Prostate gland (tissue), 2 donors: ENCODE results near the gene GPHA2. TPM values are rescaled to one million over a fixed set of nuclear protein-coding genes. Genes with fewer than 3 reads are reported as not detected.

ENCODE experiments used
- DNase-seq: peaks from one replicate; pipeline ENCODE4 v3.0.0-alpha.2; 2019; ENCODE audit warnings: low spot score
- H3K27ac ChIP-seq, 2 donors: fragments of 200-600 bp; sonication (generic); 2 replicates each; pipeline ENCODE4 v1.5.1; 2017 to 2019
- H3K27me3 ChIP-seq: fragments of 200-600 bp; sonication (generic); replicated peaks from 2 replicates; pipeline ENCODE4 v1.5.1; 2019; ENCODE audit not compliant: insufficient read depth
- H3K36me3 ChIP-seq, 2 donors: fragments of 200-600 bp; sonication (generic); 1 replicate in 1 of 2; 2 replicates in 1 of 2; pipeline versions ENCODE4 v1.5.1 to v1.8.1; 2017 to 2019
- H3K4me1 ChIP-seq: fragments of 200-600 bp; sonication (generic); replicated peaks from 2 replicates; pipeline ENCODE4 v1.5.1; 2019
- H3K4me3 ChIP-seq, 2 donors: fragments of 200-600 bp; sonication (generic); 2 replicates each; pipeline ENCODE4 v1.5.1; 2017 to 2019
- H3K9me3 ChIP-seq: fragments of 200-600 bp; sonication (generic); 2 replicates; pipeline ENCODE4 v1.5.1; 2017
- POLR2A ChIP-seq: fragments of 450-650 bp; IDR thresholded peaks from one replicate; pipeline ENCODE4 v1.6.1; 2016; ENCODE audit warnings: antibody characterized with exemption, mild to moderate bottlenecking
- POLR2AphosphoS5 ChIP-seq: sonication (generic); formaldehyde crosslinking; IDR thresholded peaks from one replicate; pipeline ENCODE4 v1.6.1; 2017; ENCODE audit warnings: antibody characterized with exemption
- WGBS: methylation state at CpG from one replicate; pipeline ENCODE4 v1.1.5; 2018; 5-methylcytosine and 5-hydroxymethylcytosine counted together
- intact Hi-C: fragments of 100-400 bp; cut with DNase I; formaldehyde crosslinking; loops from one replicate; pipeline ENCODE4 v1.14.2; 2022
- total RNA-seq, 2 donors: library from RNA; depleted of rRNA; stranded (reverse); fragments of >200 nt; gene quantifications; one replicate each; pipeline ENCODE4 v1.1.0, GENCODE V29; 2016
- TF ChIP-seq, protein P1 (sequence below), 4 experiments: fragments of 200-600 bp in 2 of 4; fragments of 450-650 bp in 2 of 4; sonication (generic) in 2 of 4; IDR thresholded peaks; 1 replicate in 3 of 4; 2 replicates in 1 of 4; pipeline ENCODE4 v1.5.1; 2016 to 2019; ENCODE audit warnings: antibody characterized with exemption in 4 of 4, mild to moderate bottlenecking in 2 of 4, moderate library complexity in 2 of 4

The GPHA2 gene
- total RNA-seq, 2 donors from 2014 or later: not detected

DNA sequence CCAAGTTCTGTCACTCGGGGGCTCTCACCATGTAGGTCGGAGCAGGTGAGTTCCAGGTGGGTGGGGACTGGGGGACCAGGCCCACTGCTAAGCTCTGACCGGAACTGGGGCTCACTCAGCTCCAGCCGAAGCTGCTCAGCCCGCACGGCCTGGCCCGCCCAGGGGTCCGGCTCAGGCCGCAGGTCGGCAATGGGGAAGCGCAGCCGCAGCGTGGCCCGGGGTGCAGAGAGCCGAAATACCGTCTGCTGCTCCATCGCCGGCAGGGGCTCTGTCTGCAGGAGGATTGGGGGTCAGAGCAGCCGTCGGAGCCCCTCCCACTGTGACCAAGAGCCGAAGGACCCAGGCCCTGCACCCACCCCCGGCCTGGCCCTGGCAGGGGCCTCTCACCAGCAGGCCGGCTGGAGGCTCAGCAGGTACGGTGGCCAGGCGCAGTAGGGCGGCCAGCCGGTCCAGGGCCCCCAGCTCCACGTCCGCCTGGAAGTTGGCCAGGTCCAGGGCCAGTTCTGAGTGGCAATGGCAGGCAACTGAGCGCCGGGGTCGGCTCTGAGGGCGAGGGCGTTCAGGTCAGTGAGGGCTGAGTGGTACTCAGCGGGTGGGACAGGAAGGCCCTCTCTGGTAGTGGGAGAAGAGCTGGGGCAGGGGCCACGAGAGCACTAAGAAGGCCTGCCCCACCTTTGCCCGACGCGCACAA, 25.9 kb downstream of the GPHA2 start:
- H3K4me3 ChIP-seq: no peak overlapping the region
- peaks cover 41 to 76% of the 10 kb centered on the region in 2 donors for H3K36me3 ChIP-seq
- H3K27ac ChIP-seq: no peak overlapping the region
- H3K9me3 ChIP-seq: no peaks in the 10 kb centered on the region
- DNase-seq: no peak
- H3K4me1 ChIP-seq: no peaks in the 10 kb centered on the region
- no peaks in the 10 kb centered on the region for H3K27me3 ChIP-seq
- WGBS: 87% methylated on average over 38 of the region's 39 CpGs
- no peak for TF ChIP-seq POLR2A
- TF ChIP-seq, protein P1, sequence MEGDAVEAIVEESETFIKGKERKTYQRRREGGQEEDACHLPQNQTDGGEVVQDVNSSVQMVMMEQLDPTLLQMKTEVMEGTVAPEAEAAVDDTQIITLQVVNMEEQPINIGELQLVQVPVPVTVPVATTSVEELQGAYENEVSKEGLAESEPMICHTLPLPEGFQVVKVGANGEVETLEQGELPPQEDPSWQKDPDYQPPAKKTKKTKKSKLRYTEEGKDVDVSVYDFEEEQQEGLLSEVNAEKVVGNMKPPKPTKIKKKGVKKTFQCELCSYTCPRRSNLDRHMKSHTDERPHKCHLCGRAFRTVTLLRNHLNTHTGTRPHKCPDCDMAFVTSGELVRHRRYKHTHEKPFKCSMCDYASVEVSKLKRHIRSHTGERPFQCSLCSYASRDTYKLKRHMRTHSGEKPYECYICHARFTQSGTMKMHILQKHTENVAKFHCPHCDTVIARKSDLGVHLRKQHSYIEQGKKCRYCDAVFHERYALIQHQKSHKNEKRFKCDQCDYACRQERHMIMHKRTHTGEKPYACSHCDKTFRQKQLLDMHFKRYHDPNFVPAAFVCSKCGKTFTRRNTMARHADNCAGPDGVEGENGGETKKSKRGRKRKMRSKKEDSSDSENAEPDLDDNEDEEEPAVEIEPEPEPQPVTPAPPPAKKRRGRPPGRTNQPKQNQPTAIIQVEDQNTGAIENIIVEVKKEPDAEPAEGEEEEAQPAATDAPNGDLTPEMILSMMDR (IDR thresholded peaks at IDR 0.05): no peak
- intact Hi-C loops: loop anchor here (10.0 kb wide), 1 partner anchor 205 kb away; the partner anchor contains the start of genes TM7SF2 and ZNHIT2

DNA sequence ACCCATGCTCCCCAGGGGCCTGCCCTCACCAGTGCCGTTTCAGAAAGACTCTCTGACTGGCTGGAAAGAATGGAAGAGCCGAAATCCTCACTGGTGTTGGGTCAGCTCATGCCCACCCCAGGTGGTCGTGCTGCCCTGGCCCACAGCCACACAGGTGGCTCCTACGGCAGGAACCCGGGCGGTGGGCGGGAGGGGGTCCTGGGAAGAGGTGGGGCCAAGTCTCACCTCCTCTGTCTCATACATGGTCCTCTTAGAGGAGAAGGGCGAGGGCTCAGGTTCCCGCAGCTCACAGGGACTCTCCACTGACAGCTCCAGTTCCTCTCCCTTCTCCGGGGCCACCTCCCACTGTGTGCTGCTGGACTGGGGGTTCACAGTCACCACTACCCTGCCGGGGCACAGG, 26.9 kb downstream of the GPHA2 start:
- Histone ChIP-seq H3K27me3 (no peaks in the 10 kb centered on the region), H3K9me3 (no peaks in the 10 kb centered on the region), H3K27ac (no peak overlapping the region), H3K4me3 (no peak overlapping the region), H3K36me3 (peaks cover 41 to 76% of the 10 kb centered on the region in 2 donors), H3K4me1 (no peaks in the 10 kb centered on the region)
- WGBS: 80% methylated on average over 11 of the region's 11 CpGs
- TF ChIP-seq POLR2AphosphoS5 (no peak), POLR2A (no peak)
- TF ChIP-seq, protein P1 (IDR thresholded peaks at IDR 0.05): no peak
- DNase-seq: no peak
- intact Hi-C loops: no loop called here

DNA sequence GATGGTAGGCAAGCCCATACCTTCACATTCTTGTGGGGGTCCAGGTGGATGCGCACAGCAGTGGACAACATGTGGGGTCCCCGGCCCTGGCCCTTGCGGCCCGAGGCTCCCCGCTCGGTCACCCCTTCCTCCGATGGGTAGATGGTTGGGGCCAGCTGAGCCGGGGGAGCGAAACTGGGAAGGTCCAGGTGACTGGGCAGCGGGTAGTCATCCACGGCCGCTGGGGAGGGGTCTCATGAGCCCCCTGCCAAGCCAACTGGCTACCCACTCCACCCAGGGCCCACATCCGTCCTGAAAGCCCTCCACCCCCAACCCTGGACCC, 29.4 kb downstream of the GPHA2 start:
- TF ChIP-seq POLR2A (no peak), POLR2AphosphoS5 (no peak)
- TF ChIP-seq, protein P1 (IDR thresholded peaks at IDR 0.05): no peak
- no peaks in the 10 kb centered on the region for H3K9me3 ChIP-seq
- intact Hi-C loops: no loop called here
- no peak overlapping the region for H3K4me3 ChIP-seq
- no peak for DNase-seq
- H3K4me1 ChIP-seq: no peaks in the 10 kb centered on the region
- H3K36me3 ChIP-seq: peaks cover 40 to 75% of the 10 kb centered on the region in 2 donors
- no peaks in the 10 kb centered on the region for H3K27me3 ChIP-seq
- no peak overlapping the region for H3K27ac ChIP-seq
- 95% methylated on average over 10 of the region's 13 CpGs for WGBS

DNA sequence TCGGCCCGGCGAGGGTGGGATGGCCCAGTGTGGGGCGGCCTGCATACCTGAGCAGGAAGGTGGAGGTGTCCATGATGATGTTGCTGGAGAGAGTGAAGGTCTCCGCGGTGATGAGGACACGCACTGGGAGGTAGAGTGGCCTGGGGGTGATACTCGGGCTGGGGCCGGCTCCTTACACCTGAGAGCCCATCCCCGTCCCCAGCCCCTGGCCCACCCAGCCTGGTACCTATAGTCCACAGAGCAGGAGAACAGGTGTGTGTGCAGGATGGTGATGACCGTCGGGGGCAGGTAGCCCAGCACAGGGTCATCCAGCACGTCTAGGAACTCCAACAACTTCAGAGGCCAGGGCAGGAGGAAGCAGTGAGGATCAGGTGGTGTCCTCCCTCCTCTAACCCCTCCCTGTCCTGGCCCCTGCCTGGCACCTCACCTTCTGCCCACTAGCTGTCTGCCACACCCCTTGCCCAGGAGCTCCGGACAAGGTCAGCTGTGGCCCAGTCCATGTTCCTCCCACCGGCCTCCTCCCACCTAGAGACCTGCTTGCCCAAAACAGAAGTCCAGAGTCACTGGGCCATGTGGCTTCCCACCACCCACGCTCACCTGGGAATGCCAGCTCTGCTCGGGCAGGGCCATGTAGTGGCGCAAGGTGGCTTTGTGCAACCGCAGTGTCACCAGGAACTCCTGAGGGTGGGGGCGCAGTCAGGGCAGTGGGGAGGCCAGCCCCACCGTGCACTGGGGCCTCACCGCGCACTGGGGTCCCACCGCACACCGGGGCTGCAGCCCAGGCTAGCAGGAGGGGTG, 30.0 kb downstream of the GPHA2 start:
- TF ChIP-seq POLR2AphosphoS5 (no peak), POLR2A (no peak)
- TF ChIP-seq, protein P1 (IDR thresholded peaks at IDR 0.05): no peak
- Histone ChIP-seq H3K4me1 (no peaks in the 10 kb centered on the region), H3K36me3 (peaks cover 38 to 69% of the 10 kb centered on the region in 2 donors), H3K9me3 (no peaks in the 10 kb centered on the region), H3K27me3 (no peaks in the 10 kb centered on the region), H3K4me3 (no peak overlapping the region), H3K27ac (no peak overlapping the region)
- 89% methylated on average over 21 of the region's 25 CpGs for WGBS
- DNase-seq: no peak
- intact Hi-C loops: no loop called here
